GM19438 (cell line): Measurements from ENCODE around the gene ACP7.
"Not testable (repeated sequence)": the region's sequence is repeated elsewhere in the genome, so short reads cannot be mapped to it uniquely, and the experiment has no call there.

Experiments
- ATAC-seq: cut with Tn5 transposase; IDR thresholded peaks from one replicate; pipeline ENCODE4 v1.9.1; 2021; ENCODE audit warnings: low read depth; ENCODE audit not compliant: unreplicated experiment

The ACP7 gene

GRCh38 chr19:39074942-39075341 lies 9.2 kb upstream of the ACP7 start:
- ATAC-seq, result no peak

- no peak for ATAC-seq
Observed at GRCh38 chr19:39077323-39077722, 6.8 kb upstream of the ACP7 start.

- ATAC-seq, result no peak
Observed at GRCh38 chr19:39078436-39079200, 5.5 kb upstream of the ACP7 start.

GRCh38 chr19:39080431-39080830 lies 3.7 kb upstream of the ACP7 start:
- no peak for ATAC-seq

GRCh38 chr19:39082167-39082566 lies 2.0 kb upstream of the ACP7 start:
- no peak for ATAC-seq

- no peak for ATAC-seq
Observed at GRCh38 chr19:39082745-39083598, 1.2 kb upstream of the ACP7 start.

- ATAC-seq, result no peak
Observed at GRCh38 chr19:39083599-39083982, 577 bp upstream of the ACP7 start.

- no peak for ATAC-seq
Observed at GRCh38 chr19:39084732-39085080, 538 bp downstream of the ACP7 start.

GRCh38 chr19:39085392-39085791 lies 1.2 kb downstream of the ACP7 start:
- no peak for ATAC-seq

GRCh38 chr19:39086386-39086785 lies 2.2 kb downstream of the ACP7 start:
- ATAC-seq, result no peak

- no peak for ATAC-seq
Observed at GRCh38 chr19:39087907-39088686, 3.9 kb downstream of the ACP7 start.

- ATAC-seq, result not testable (repeated sequence)
Observed at GRCh38 chr19:39090016-39090415, 5.8 kb downstream of the ACP7 start.

- ATAC-seq, result no peak
Observed at GRCh38 chr19:39090881-39091280, 6.7 kb downstream of the ACP7 start.

- ATAC-seq, result not testable (repeated sequence)
Observed at GRCh38 chr19:39095799-39096540, 11.8 kb downstream of the ACP7 start.

GRCh38 chr19:39097299-39097698 lies 13.1 kb downstream of the ACP7 start:
- no peak for ATAC-seq

- no peak for ATAC-seq
Observed at GRCh38 chr19:39097721-39098120, 13.6 kb downstream of the ACP7 start.

GRCh38 chr19:39098365-39099269 lies 14.4 kb downstream of the ACP7 start:
- ATAC-seq, result no peak

- ATAC-seq, result no peak
Observed at GRCh38 chr19:39099341-39099740, 15.2 kb downstream of the ACP7 start.

- no peak for ATAC-seq
Observed at GRCh38 chr19:39100500-39101166, 16.5 kb downstream of the ACP7 start.
